ENCODE results near the gene WDR19. TPM values are rescaled to one million over a fixed set of nuclear protein-coding genes. Genes with fewer than 3 reads are reported as not detected.

WDR19 gene
- total and polyA plus RNA-seq, 2 of the 4 experiments (the other 2 are of a cell fraction): 16.0 to 22.6 TPM

DNA sequence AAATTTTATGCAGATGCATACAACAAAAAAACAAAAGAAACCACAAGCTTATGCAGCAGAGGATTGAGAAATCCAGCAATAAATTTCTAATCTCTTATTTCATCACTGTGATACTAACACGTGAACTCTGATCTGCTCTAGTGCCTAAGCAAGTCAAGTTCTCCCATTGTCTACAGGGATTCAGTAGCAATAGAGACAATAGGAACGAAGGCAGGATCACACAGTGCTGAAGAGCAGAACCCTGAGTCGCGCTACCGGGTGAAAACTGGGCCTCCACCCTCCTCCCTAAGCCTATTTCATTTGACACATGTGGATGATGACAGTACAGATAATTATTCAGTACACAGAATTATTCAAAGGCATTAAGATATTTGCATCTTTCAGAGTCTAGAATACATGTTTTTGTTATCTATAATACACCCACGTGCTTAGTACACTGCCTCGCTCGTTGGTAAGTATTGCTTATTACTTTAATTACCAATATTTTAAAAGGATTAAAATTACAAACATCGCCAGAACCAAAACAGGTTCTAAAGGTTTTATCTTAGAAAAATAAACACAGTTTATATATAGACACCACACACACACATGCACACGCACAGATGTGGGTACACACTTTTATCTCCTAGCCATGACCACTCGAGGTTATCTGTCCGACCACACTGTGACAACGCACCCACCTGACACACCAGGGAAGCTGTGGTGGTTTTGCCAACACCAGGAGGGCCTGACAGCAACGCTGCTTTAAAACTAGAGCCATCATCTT is 123.8 kb downstream of the WDR19 start:
- intact Hi-C loops (cut with micrococcal nuclease): no loop called here
- no peak overlapping the region for H3K9ac ChIP-seq (ENCODE audit: low read depth, low read length)
- no peak overlapping the region for H3K14ac ChIP-seq (replicated peaks; ENCODE audit: low read depth, low read length)
- H3K9me1 ChIP-seq (ENCODE audit: insufficient read depth, low read length): peaks cover 14% of the 10 kb centered on the region; the same call in 1 of the 2 replicates
- no peak overlapping the region for H2AK5ac ChIP-seq (ENCODE audit: low read depth, low read length)
- H2AFZ ChIP-seq (replicated peaks; ENCODE audit: low read length, poor library complexity): no peak overlapping the region
- H4K8ac ChIP-seq (ENCODE audit: low read depth in 2 of 2, low read length in 2 of 2): no peak overlapping the region
- ATAC-seq (ENCODE audit: low read depth): no peak
- no peak overlapping the region for H3K56ac ChIP-seq (ENCODE audit: extremely low read depth, insufficient read depth, low read length)
- WGBS, 2 experiments (ENCODE audit: extremely low coverage in 2 of 2, insufficient read length in 1 of 2): 72% methylated on average over 5 of the region's 14 CpGs; no CpG with 5 or more reads in 1 of the 2 experiments
- no peaks in the 10 kb centered on the region for H3K4me1 ChIP-seq (ENCODE audit: control insufficient read depth, insufficient read depth, low read length)
- H3K36me3 ChIP-seq (ENCODE audit: control insufficient read depth, insufficient read depth, low read length): peaks cover 22% of the 10 kb centered on the region
- no peak overlapping the region for H4K91ac ChIP-seq (ENCODE audit: insufficient read depth, low read depth, low read length)
- no peak overlapping the region for H2BK120ac ChIP-seq (ENCODE audit: low read depth, low read length)
- no peaks in the 10 kb centered on the region for H3K27me3 ChIP-seq (ENCODE audit: control insufficient read depth, insufficient read depth, low read length)
- TF ChIP-seq, protein P1, sequence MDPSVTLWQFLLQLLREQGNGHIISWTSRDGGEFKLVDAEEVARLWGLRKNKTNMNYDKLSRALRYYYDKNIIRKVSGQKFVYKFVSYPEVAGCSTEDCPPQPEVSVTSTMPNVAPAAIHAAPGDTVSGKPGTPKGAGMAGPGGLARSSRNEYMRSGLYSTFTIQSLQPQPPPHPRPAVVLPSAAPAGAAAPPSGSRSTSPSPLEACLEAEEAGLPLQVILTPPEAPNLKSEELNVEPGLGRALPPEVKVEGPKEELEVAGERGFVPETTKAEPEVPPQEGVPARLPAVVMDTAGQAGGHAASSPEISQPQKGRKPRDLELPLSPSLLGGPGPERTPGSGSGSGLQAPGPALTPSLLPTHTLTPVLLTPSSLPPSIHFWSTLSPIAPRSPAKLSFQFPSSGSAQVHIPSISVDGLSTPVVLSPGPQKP (IDR thresholded peaks at IDR 0.05; ENCODE audit: borderline replicate concordance, low read depth, low read length): no peak
- no peak for TF ChIP-seq NFE2L2 (IDR thresholded peaks at IDR 0.05; ENCODE audit: low read depth, low read length)
- TF ChIP-seq POLR2A (IDR thresholded peaks at IDR 0.05; ENCODE audit: low read depth, low read length): no peak
- TF ChIP-seq FOS (IDR thresholded peaks at IDR 0.05; ENCODE audit: low read depth, low read length): no peak
- TF ChIP-seq, protein P2, sequence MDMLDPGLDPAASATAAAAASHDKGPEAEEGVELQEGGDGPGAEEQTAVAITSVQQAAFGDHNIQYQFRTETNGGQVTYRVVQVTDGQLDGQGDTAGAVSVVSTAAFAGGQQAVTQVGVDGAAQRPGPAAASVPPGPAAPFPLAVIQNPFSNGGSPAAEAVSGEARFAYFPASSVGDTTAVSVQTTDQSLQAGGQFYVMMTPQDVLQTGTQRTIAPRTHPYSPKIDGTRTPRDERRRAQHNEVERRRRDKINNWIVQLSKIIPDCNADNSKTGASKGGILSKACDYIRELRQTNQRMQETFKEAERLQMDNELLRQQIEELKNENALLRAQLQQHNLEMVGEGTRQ (IDR thresholded peaks at IDR 0.05; ENCODE audit: low read depth, low read length): no peak
- TF ChIP-seq, protein P3, sequence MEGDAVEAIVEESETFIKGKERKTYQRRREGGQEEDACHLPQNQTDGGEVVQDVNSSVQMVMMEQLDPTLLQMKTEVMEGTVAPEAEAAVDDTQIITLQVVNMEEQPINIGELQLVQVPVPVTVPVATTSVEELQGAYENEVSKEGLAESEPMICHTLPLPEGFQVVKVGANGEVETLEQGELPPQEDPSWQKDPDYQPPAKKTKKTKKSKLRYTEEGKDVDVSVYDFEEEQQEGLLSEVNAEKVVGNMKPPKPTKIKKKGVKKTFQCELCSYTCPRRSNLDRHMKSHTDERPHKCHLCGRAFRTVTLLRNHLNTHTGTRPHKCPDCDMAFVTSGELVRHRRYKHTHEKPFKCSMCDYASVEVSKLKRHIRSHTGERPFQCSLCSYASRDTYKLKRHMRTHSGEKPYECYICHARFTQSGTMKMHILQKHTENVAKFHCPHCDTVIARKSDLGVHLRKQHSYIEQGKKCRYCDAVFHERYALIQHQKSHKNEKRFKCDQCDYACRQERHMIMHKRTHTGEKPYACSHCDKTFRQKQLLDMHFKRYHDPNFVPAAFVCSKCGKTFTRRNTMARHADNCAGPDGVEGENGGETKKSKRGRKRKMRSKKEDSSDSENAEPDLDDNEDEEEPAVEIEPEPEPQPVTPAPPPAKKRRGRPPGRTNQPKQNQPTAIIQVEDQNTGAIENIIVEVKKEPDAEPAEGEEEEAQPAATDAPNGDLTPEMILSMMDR (conservative IDR thresholded peaks at IDR 0.05; ENCODE audit: low read depth, low read length): no peak
- TF ChIP-seq MXI1 (IDR thresholded peaks at IDR 0.05; ENCODE audit: borderline replicate concordance, low read depth, low read length): no peak
- TF ChIP-seq BHLHE40 (IDR thresholded peaks at IDR 0.05; ENCODE audit: low read depth, low read length): no peak
- no peak for TF ChIP-seq RFX5 (IDR thresholded peaks at IDR 0.05; ENCODE audit: low read depth, low read length)
- TF ChIP-seq CHD1 (IDR thresholded peaks at IDR 0.05; ENCODE audit: low read depth, low read length): no peak
- TF ChIP-seq RCOR1 (IDR thresholded peaks at IDR 0.05; ENCODE audit: insufficient replicate concordance, low read length): no peak
- TF ChIP-seq CEBPB (IDR thresholded peaks at IDR 0.05; ENCODE audit: low read depth, low read length): no peak
- TF ChIP-seq MAFK (IDR thresholded peaks at IDR 0.05; ENCODE audit: low read depth, low read length): no peak
- H3K79me1 ChIP-seq (ENCODE audit: low read depth in 1 of 2, low read length in 2 of 2): peaks cover 8 to 19% of the 10 kb centered on the region in 2 experiments; a peak in 3 of 4 replicates
- no peak overlapping the region for H3K27ac ChIP-seq (ENCODE audit: insufficient read depth, low read length)
- in situ Hi-C loops (cut with MboI; ENCODE audit: low sequenced_read_pairs): no loop called here
- H3K4me3 ChIP-seq (ENCODE audit: insufficient read depth, low read depth, low read length): no peak overlapping the region
- DNase-seq: no peak
- H3K23ac ChIP-seq (ENCODE audit: low read depth, low read length): no peak overlapping the region
- no peak overlapping the region for H2BK5ac ChIP-seq (ENCODE audit: low read depth, low read length, poor library complexity, severe bottlenecking)
- dilution Hi-C loops (cut with HindIII; ENCODE audit: low sequenced_read_pairs, unreplicated experiment): no loop called here
- BruUV-seq (replicated peaks): no TSS peak
- no peak overlapping the region for H2AK9ac ChIP-seq (replicated peaks; ENCODE audit: low read depth, low read length, poor library complexity)
- no peak overlapping the region for H3K4me2 ChIP-seq (ENCODE audit: low read depth, low read length)
- H3K4ac ChIP-seq (ENCODE audit: low read depth, low read length): no peak overlapping the region
- H2BK15ac ChIP-seq (ENCODE audit: low read depth, low read length): no peak overlapping the region
- no peak overlapping the region for H2BK20ac ChIP-seq (ENCODE audit: low read depth, low read length)
- H3K9me3 ChIP-seq (ENCODE audit: control insufficient read depth, insufficient read depth, low read length): no peaks in the 10 kb centered on the region
- CTCF ChIA-PET: no interaction called here
- no peaks in the 10 kb centered on the region for H4K20me1 ChIP-seq (ENCODE audit: insufficient read depth, low read length)
- no peak overlapping the region for H3K18ac ChIP-seq (ENCODE audit: low read depth, low read length)
- POLR2A ChIA-PET (ENCODE audit: unreplicated experiment): no interaction called here
- no peak overlapping the region for H4K5ac ChIP-seq (ENCODE audit: low read depth, low read length)

Measured in IMR-90 (cell line).